HL-60 (cell line): ENCODE data around the gene TFAP2A.

Experiments used
- SPI1 ChIP-seq: IDR thresholded peaks from 2 replicates; pipeline ENCODE4 v1.6.1; 2012; ENCODE audit warnings: low read depth, mild to moderate bottlenecking, borderline replicate concordance
- TF ChIP-seq, protein P1 (sequence below): IDR thresholded peaks from one replicate; pipeline ENCODE4 v1.5.1; 2011; ENCODE audit warnings: low read length, control low read depth, inconsistent platforms; ENCODE audit not compliant: insufficient read depth
- TF ChIP-seq, protein P2 (sequence below): IDR thresholded peaks from 2 replicates; pipeline ENCODE4 v1.6.1; 2012; ENCODE audit warnings: low read depth; ENCODE audit not compliant: insufficient replicate concordance

DNA sequence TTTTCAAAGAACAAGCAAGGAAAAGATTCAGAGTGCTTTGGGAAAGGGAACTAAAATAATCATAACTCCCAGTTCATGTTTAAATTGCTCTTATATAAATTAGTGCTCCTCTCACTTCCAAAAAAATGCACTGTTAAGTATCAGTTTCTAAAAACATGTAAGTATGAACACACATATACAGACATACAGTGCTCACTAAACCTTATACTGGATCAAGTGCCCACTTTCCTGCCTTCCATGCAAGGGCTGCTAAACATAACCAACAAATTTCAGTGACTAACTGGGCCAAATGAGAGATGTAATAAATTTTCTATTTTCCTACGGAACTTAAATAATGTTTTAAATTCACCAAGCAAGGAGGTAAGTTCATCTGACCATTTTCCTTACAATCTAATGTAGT lies 6.4 kb downstream of the TFAP2A start:
- TF ChIP-seq, protein P1, sequence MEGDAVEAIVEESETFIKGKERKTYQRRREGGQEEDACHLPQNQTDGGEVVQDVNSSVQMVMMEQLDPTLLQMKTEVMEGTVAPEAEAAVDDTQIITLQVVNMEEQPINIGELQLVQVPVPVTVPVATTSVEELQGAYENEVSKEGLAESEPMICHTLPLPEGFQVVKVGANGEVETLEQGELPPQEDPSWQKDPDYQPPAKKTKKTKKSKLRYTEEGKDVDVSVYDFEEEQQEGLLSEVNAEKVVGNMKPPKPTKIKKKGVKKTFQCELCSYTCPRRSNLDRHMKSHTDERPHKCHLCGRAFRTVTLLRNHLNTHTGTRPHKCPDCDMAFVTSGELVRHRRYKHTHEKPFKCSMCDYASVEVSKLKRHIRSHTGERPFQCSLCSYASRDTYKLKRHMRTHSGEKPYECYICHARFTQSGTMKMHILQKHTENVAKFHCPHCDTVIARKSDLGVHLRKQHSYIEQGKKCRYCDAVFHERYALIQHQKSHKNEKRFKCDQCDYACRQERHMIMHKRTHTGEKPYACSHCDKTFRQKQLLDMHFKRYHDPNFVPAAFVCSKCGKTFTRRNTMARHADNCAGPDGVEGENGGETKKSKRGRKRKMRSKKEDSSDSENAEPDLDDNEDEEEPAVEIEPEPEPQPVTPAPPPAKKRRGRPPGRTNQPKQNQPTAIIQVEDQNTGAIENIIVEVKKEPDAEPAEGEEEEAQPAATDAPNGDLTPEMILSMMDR: no peak
- TF ChIP-seq, protein P2, sequence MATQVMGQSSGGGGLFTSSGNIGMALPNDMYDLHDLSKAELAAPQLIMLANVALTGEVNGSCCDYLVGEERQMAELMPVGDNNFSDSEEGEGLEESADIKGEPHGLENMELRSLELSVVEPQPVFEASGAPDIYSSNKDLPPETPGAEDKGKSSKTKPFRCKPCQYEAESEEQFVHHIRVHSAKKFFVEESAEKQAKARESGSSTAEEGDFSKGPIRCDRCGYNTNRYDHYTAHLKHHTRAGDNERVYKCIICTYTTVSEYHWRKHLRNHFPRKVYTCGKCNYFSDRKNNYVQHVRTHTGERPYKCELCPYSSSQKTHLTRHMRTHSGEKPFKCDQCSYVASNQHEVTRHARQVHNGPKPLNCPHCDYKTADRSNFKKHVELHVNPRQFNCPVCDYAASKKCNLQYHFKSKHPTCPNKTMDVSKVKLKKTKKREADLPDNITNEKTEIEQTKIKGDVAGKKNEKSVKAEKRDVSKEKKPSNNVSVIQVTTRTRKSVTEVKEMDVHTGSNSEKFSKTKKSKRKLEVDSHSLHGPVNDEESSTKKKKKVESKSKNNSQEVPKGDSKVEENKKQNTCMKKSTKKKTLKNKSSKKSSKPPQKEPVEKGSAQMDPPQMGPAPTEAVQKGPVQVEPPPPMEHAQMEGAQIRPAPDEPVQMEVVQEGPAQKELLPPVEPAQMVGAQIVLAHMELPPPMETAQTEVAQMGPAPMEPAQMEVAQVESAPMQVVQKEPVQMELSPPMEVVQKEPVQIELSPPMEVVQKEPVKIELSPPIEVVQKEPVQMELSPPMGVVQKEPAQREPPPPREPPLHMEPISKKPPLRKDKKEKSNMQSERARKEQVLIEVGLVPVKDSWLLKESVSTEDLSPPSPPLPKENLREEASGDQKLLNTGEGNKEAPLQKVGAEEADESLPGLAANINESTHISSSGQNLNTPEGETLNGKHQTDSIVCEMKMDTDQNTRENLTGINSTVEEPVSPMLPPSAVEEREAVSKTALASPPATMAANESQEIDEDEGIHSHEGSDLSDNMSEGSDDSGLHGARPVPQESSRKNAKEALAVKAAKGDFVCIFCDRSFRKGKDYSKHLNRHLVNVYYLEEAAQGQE: no peak
- TF ChIP-seq SPI1: no peak
